Liver (tissue), 3 donors: ENCODE data around the gene GUK1.

Experiments used
- FOXA1 ChIP-seq: IDR thresholded peaks from 2 replicates; pipeline ENCODE4 v1.6.1; 2016; ENCODE audit warnings: antibody characterized with exemption
- GABPA ChIP-seq, 2 donors: IDR thresholded peaks in 1 of 2; conservative IDR thresholded peaks in 1 of 2; 2 replicates each; pipeline ENCODE4 v1.6.1; 2016; ENCODE audit warnings: antibody characterized with exemption in 2 of 2, mild to moderate bottlenecking in 1 of 2, moderate library complexity in 1 of 2
- TF ChIP-seq, protein P1 (sequence below): fragments of 150-350 bp; IDR thresholded peaks from 2 replicates; pipeline ENCODE4 v1.5.1; 2017; ENCODE audit warnings: improper control_type of control experiment, low read depth, low read length; ENCODE audit not compliant: missing input control
- TF ChIP-seq, protein P2 (sequence below): IDR thresholded peaks from 2 replicates; pipeline ENCODE4 v1.6.1; 2016; ENCODE audit warnings: antibody characterized with exemption
- TF ChIP-seq, protein P3 (sequence below): IDR thresholded peaks from 2 replicates; pipeline ENCODE4 v1.6.1; 2016; ENCODE audit warnings: antibody characterized with exemption, mild to moderate bottlenecking
- donor health status: healthy.
- donor health status: healthy.

DNA sequence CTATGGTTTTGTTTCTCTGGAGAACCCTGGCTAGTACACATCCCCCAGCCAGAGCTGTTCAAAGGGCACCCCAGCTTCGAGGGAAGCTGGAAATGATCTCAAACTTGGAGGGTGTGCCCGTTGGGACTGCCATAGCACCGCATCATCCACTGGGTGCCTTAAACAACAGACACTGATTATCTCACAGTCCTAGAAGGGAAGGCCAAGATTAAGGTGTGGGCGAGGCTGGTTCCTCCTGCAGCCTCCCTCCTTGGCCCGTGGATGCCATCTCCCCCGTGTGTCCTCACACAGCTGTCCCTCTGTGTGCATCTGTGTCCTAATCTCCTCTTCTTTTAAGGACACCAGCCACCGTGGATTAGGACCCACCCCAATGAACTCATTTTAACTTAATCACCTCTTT, 21.3 kb downstream of the GUK1 start:
- TF ChIP-seq, protein P1, sequence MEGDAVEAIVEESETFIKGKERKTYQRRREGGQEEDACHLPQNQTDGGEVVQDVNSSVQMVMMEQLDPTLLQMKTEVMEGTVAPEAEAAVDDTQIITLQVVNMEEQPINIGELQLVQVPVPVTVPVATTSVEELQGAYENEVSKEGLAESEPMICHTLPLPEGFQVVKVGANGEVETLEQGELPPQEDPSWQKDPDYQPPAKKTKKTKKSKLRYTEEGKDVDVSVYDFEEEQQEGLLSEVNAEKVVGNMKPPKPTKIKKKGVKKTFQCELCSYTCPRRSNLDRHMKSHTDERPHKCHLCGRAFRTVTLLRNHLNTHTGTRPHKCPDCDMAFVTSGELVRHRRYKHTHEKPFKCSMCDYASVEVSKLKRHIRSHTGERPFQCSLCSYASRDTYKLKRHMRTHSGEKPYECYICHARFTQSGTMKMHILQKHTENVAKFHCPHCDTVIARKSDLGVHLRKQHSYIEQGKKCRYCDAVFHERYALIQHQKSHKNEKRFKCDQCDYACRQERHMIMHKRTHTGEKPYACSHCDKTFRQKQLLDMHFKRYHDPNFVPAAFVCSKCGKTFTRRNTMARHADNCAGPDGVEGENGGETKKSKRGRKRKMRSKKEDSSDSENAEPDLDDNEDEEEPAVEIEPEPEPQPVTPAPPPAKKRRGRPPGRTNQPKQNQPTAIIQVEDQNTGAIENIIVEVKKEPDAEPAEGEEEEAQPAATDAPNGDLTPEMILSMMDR, result no peak
- TF ChIP-seq, protein P2, sequence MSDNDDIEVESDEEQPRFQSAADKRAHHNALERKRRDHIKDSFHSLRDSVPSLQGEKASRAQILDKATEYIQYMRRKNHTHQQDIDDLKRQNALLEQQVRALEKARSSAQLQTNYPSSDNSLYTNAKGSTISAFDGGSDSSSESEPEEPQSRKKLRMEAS, result no peak
- TF ChIP-seq, protein P3, sequence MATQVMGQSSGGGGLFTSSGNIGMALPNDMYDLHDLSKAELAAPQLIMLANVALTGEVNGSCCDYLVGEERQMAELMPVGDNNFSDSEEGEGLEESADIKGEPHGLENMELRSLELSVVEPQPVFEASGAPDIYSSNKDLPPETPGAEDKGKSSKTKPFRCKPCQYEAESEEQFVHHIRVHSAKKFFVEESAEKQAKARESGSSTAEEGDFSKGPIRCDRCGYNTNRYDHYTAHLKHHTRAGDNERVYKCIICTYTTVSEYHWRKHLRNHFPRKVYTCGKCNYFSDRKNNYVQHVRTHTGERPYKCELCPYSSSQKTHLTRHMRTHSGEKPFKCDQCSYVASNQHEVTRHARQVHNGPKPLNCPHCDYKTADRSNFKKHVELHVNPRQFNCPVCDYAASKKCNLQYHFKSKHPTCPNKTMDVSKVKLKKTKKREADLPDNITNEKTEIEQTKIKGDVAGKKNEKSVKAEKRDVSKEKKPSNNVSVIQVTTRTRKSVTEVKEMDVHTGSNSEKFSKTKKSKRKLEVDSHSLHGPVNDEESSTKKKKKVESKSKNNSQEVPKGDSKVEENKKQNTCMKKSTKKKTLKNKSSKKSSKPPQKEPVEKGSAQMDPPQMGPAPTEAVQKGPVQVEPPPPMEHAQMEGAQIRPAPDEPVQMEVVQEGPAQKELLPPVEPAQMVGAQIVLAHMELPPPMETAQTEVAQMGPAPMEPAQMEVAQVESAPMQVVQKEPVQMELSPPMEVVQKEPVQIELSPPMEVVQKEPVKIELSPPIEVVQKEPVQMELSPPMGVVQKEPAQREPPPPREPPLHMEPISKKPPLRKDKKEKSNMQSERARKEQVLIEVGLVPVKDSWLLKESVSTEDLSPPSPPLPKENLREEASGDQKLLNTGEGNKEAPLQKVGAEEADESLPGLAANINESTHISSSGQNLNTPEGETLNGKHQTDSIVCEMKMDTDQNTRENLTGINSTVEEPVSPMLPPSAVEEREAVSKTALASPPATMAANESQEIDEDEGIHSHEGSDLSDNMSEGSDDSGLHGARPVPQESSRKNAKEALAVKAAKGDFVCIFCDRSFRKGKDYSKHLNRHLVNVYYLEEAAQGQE, result no peak
- TF ChIP-seq FOXA1, result no peak
- no peak for TF ChIP-seq GABPA (IDR thresholded peaks at IDR 0.05 in 1 of 2, conservative IDR thresholded peaks at IDR 0.05 in 1 of 2)
